ENCODE results near the gene REN. TPM values are rescaled to one million over a fixed set of nuclear protein-coding genes. Genes with fewer than 3 reads are reported as not detected.

REN gene
- total RNA-seq, 2 donors from 2014 or later, result 0.83 TPM; not detected in 1

DNA sequence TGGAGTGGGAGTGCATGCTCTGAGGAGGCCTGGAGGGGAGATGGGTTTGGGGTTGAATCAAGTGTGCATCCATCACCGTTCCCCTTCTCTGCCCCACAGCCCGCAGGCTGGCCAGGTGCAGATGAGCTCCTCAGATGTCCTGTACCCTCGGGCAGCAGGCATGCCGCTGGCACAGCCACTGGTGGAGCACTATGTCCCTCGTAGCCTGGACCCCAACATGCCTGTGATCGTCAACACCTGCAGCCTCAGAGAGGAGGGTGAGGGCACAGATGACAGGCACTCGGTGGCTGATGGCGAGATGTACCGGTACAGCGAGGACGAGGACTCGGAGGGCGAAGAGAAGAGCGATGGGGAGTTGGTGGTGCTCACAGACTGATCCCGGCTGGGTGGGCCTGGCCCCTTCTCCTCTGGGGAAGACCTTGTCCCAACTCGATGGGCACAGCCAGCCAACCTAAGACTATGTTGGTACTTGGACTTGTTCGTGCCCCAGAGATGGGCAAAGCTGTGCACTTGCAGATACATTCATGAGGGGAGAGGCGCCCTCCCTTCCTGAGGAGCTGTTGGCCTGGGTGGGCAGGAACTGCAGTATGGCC is 40.3 kb downstream of the REN start:
- Histone ChIP-seq H3K4me3 (no peak overlapping the region), H3K4me1 (peaks cover 0 to 33% of the 10 kb centered on the region in 2 donors), H3K36me3 (peaks cover 43% of the 10 kb centered on the region), H3K9me3 (no peaks in the 10 kb centered on the region), H3K27ac (no peak overlapping the region), H3K27me3 (no peaks in the 10 kb centered on the region)
- no peak for DNase-seq (ENCODE audit: low spot score)
- TF ChIP-seq, protein P1, sequence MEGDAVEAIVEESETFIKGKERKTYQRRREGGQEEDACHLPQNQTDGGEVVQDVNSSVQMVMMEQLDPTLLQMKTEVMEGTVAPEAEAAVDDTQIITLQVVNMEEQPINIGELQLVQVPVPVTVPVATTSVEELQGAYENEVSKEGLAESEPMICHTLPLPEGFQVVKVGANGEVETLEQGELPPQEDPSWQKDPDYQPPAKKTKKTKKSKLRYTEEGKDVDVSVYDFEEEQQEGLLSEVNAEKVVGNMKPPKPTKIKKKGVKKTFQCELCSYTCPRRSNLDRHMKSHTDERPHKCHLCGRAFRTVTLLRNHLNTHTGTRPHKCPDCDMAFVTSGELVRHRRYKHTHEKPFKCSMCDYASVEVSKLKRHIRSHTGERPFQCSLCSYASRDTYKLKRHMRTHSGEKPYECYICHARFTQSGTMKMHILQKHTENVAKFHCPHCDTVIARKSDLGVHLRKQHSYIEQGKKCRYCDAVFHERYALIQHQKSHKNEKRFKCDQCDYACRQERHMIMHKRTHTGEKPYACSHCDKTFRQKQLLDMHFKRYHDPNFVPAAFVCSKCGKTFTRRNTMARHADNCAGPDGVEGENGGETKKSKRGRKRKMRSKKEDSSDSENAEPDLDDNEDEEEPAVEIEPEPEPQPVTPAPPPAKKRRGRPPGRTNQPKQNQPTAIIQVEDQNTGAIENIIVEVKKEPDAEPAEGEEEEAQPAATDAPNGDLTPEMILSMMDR (IDR thresholded peaks at IDR 0.05), result no peak

DNA sequence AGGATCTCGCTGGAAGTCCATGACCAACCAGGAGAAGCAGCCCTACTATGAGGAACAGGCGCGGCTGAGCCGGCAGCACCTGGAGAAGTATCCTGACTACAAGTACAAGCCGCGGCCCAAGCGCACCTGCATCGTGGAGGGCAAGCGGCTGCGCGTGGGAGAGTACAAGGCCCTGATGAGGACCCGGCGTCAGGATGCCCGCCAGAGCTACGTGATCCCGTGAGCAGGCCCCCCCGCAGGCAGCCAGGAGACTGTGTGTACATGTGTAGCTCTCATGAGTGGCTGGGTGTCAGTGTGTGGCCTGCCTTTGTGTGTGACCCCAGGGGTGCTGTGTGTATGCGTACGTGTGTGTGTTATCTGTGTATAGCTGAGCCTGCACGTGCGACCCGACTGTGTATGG is 41.5 kb downstream of the REN start:
- Histone ChIP-seq H3K4me1 (peaks cover 0 to 26% of the 10 kb centered on the region in 2 donors), H3K4me3 (no peak overlapping the region), H3K9me3 (no peaks in the 10 kb centered on the region), H3K27me3 (no peaks in the 10 kb centered on the region), H3K27ac (no peak overlapping the region), H3K36me3 (peaks cover 51% of the 10 kb centered on the region)
- TF ChIP-seq, protein P1 (IDR thresholded peaks at IDR 0.05), result no peak
- no peak for DNase-seq (ENCODE audit: low spot score)

DNA sequence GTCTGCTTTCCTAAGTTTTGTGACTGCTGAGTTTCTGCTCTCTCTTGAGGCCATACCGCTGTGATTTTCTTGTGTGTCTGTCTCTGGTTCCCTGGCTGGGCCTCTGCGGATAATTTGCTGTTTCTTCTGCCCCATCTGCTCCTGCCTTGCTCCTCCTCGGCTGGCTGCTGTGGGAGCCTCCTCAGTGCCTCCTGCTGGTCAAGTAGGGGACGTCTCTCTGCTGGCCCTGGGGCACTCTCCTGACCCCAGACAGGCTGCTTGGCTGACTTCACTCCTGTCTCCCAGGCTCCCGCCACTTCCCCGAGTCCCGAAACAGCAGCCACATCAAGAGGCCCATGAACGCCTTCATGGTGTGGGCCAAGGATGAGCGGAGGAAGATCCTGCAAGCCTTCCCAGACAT is 42.8 kb downstream of the REN start:
- H3K27ac ChIP-seq, result no peak overlapping the region
- TF ChIP-seq, protein P1 (IDR thresholded peaks at IDR 0.05), result peak in 1 of 2 donors; percentile 25
- H3K4me1 ChIP-seq, result peaks cover 0 to 16% of the 10 kb centered on the region in 2 donors
- peaks cover 55% of the 10 kb centered on the region for H3K36me3 ChIP-seq
- no peak overlapping the region for H3K4me3 ChIP-seq
- H3K27me3 ChIP-seq, result no peaks in the 10 kb centered on the region
- H3K9me3 ChIP-seq, result no peaks in the 10 kb centered on the region
- no peak for DNase-seq (ENCODE audit: low spot score)

DNA sequence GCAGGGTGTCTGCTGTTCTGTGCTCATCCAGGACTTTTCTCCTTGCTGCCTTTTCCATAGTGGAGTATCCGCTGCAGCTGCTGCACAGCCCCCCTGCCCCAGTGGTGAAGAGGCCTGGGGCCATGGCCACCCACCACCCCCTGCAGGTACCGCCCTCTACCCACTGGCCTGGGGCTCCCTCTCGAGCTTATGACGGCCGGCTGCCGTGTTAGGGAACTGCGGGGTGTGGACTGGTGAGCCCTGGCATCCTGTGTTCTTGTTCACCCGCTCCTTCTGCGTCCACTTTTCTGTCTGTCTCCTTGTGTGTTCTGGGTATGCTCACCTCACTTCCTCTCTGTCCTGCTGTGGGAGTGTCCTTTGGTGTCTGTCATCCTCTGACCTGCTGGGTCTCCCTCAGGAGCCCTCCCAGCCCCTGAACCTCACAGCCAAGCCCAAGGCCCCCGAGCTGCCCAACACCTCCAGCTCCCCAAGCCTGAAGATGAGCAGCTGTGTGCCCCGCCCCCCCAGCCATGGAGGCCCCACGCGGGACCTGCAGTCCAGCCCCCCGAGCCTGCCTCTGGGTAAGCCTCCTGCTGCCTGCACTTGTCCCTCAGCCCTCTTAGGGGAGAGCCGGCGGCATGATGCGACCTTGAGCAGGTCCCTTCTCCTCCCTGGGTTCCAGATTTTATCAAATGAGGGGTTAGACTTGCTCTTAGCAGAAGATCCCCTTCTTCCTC is 44.1 kb downstream of the REN start:
- no peak overlapping the region for H3K4me3 ChIP-seq
- H3K9me3 ChIP-seq, result no peaks in the 10 kb centered on the region
- peaks cover 0 to 11% of the 10 kb centered on the region in 2 donors for H3K4me1 ChIP-seq
- no peaks in the 10 kb centered on the region for H3K27me3 ChIP-seq
- peaks cover 57% of the 10 kb centered on the region for H3K36me3 ChIP-seq
- no peak overlapping the region for H3K27ac ChIP-seq
- TF ChIP-seq, protein P1 (IDR thresholded peaks at IDR 0.05), result no peak
- DNase-seq (ENCODE audit: low spot score), result no peak

DNA sequence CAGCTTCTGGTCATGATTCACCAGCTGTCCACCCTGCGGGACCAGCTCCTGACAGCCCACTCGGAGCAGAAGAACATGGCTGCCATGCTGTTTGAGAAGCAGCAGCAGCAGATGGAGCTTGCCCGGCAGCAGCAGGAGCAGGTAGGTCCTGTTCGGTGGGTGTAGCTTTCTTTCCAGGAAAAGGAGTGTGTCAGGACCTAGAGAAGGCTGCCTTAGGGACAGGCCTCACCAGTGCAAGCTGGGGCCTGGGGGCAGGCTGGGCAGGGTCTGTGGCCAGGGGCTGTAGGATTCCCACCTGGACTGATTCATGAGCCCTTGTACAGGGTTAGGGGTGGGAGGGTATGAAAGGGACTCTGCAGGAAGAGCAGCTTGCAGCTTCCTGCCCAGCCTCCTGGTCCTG is 49.6 kb downstream of the REN start:
- no peaks in the 10 kb centered on the region for H3K27me3 ChIP-seq
- H3K4me3 ChIP-seq, result no peak overlapping the region
- H3K27ac ChIP-seq, result no peak overlapping the region
- no peaks in the 10 kb centered on the region for H3K9me3 ChIP-seq
- no peaks in the 10 kb centered on the region for H3K4me1 ChIP-seq
- no peak for DNase-seq (ENCODE audit: low spot score)
- H3K36me3 ChIP-seq, result peaks cover 16% of the 10 kb centered on the region
- TF ChIP-seq, protein P1 (IDR thresholded peaks at IDR 0.05), result no peak
